Neuronal stem cell (in vitro differentiated cells): ENCODE measurements around the gene DHRS7.

Experiments used
- DNase-seq: peaks from one replicate; pipeline ENCODE4 v3.0.0-alpha.2; 2013; ENCODE audit warnings: low spot score
- H2AFZ ChIP-seq: one replicate; pipeline ENCODE4 v1.6.1; 2013; ENCODE audit warnings: mild to moderate bottlenecking, low read length, inconsistent platforms
- H2AK5ac ChIP-seq: 2 replicates; pipeline ENCODE4 v1.6.1; 2013; ENCODE audit warnings: low read depth, mild to moderate bottlenecking, inconsistent platforms, low read length, moderate library complexity, mixed read lengths
- H2BK120ac ChIP-seq: 2 replicates; pipeline ENCODE4 v1.6.1; 2013; ENCODE audit warnings: low read depth, mild to moderate bottlenecking, inconsistent platforms, low read length, moderate library complexity, mixed read lengths
- H2BK12ac ChIP-seq: one replicate; pipeline ENCODE4 v1.6.1; 2013; ENCODE audit warnings: low read length, inconsistent platforms
- H2BK15ac ChIP-seq: 2 replicates; pipeline ENCODE4 v1.6.1; 2013; ENCODE audit warnings: mild to moderate bottlenecking, low read length, inconsistent platforms, mixed read lengths
- H2BK5ac ChIP-seq: one replicate; pipeline ENCODE4 v1.6.1; 2013; ENCODE audit warnings: inconsistent platforms, mild to moderate bottlenecking, low read length, moderate library complexity
- H3K14ac ChIP-seq: one replicate; pipeline ENCODE4 v1.6.1; 2013; ENCODE audit warnings: low read length, inconsistent platforms
- H3K18ac ChIP-seq: 2 replicates; pipeline ENCODE4 v1.6.1; 2013; ENCODE audit warnings: low read length, inconsistent platforms
- H3K23ac ChIP-seq: 2 replicates; pipeline ENCODE4 v1.6.1; 2013; ENCODE audit warnings: low read depth, mild to moderate bottlenecking, mixed read lengths, low read length, inconsistent platforms; ENCODE audit not compliant: poor library complexity
- H3K27ac ChIP-seq: replicated peaks from 3 replicates; pipeline ENCODE4 v1.5.1; 2013; ENCODE audit warnings: low read length, inconsistent platforms
- H3K27me3 ChIP-seq, 3 experiments: 2 replicates each; pipeline ENCODE4 v1.6.1; 2013; ENCODE audit warnings: low read length in 3 of 3, mild to moderate bottlenecking in 2 of 3, inconsistent platforms in 1 of 3, low read depth in 1 of 3, mixed read lengths in 1 of 3, moderate library complexity in 1 of 3; ENCODE audit not compliant: control insufficient read depth in 3 of 3, insufficient read depth in 3 of 3
- H3K36me3 ChIP-seq, 2 donors: replicated peaks in 1 of 2; 2 replicates each; pipeline ENCODE4 v1.6.1; 2013; ENCODE audit warnings: low read length in 2 of 2; ENCODE audit not compliant: control insufficient read depth in 2 of 2, insufficient read depth in 2 of 2
- H3K4ac ChIP-seq: 2 replicates; pipeline ENCODE4 v1.6.1; 2013; ENCODE audit warnings: inconsistent platforms, mild to moderate bottlenecking, low read length, moderate library complexity
- H3K4me1 ChIP-seq, 2 donors: 1 replicate in 1 of 2; 2 replicates in 1 of 2; pipeline ENCODE4 v1.6.1; 2013; ENCODE audit warnings: low read length in 2 of 2, low read depth in 1 of 2; ENCODE audit not compliant: control insufficient read depth in 2 of 2, insufficient read depth in 1 of 2
- H3K4me2 ChIP-seq: one replicate; pipeline ENCODE4 v1.6.1; 2013; ENCODE audit warnings: mild to moderate bottlenecking, low read length, inconsistent platforms; ENCODE audit not compliant: insufficient read depth, poor library complexity, severe bottlenecking
- H3K4me3 ChIP-seq, 2 donors: 2 replicates each; pipeline ENCODE4 v1.5.1; 2013; ENCODE audit warnings: low read length in 2 of 2, mild to moderate bottlenecking in 2 of 2, inconsistent platforms in 1 of 2, moderate library complexity in 1 of 2
- H3K79me1 ChIP-seq: one replicate; pipeline ENCODE4 v1.6.1; 2013; ENCODE audit warnings: low read depth, mild to moderate bottlenecking, inconsistent platforms, low read length, moderate library complexity
- H3K9ac ChIP-seq: one replicate; pipeline ENCODE4 v1.6.1; 2013; ENCODE audit warnings: mild to moderate bottlenecking, low read depth, low read length, inconsistent platforms; ENCODE audit not compliant: poor library complexity
- H3K9me3 ChIP-seq, 2 donors: replicated peaks in 1 of 2; 2 replicates each; pipeline versions ENCODE3 to v1.6.1; 2013; ENCODE audit warnings: low read length in 2 of 2, mild to moderate bottlenecking in 2 of 2, inconsistent platforms in 1 of 2, low read depth in 1 of 2, mixed read lengths in 1 of 2, moderate library complexity in 1 of 2; ENCODE audit not compliant: control insufficient read depth in 2 of 2, insufficient read depth in 1 of 2
- H4K8ac ChIP-seq: one replicate; pipeline ENCODE4 v1.6.1; 2013; ENCODE audit warnings: low read depth, mild to moderate bottlenecking, inconsistent platforms, low read length, moderate library complexity
- H4K91ac ChIP-seq: one replicate; pipeline ENCODE4 v1.6.1; 2013; ENCODE audit warnings: low read length, low read depth, mild to moderate bottlenecking, inconsistent platforms; ENCODE audit not compliant: poor library complexity
- WGBS, 2 donors: extraction: QIAGEN DNeasy Blood & Tissue Kit; methylation state at CpG; one replicate each; pipeline ENCODE4 v1.1.7; 2013; ENCODE audit warnings: missing lambda C conversion rate in 2 of 2, mixed read lengths in 1 of 2; ENCODE audit not compliant: insufficient read length in 2 of 2, insufficient replicate concordance in 1 of 2; ENCODE audit errors: extremely low coverage in 2 of 2; 5-methylcytosine and 5-hydroxymethylcytosine counted together

Gene DHRS7

DNA sequence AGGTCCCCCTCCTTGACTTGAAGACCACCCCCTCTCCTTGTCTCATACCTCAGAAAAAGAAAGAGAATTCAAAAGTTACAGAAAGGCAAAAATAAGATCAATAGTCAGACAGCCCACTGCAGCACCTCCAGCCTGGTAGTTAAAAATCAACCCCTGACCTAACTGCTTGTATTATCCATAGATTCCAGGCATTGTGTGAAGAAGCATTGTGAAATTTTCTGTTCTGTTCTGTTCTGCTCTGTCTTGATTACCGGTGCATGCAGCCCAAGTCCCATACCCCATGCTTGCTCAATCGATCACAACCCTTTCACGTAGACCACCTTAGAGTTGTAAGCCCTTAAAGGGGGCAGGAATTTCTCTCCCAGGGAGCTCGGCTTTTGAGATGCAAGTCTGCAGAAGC is 5.8 kb upstream of the DHRS7 start:
- Histone ChIP-seq H2AFZ (no peak overlapping the region), H3K9me3 (peaks cover 0 to 5% of the 10 kb centered on the region in 2 donors), H3K14ac (no peak overlapping the region), H2BK12ac (no peak overlapping the region), H2BK120ac (no peak overlapping the region), H3K79me1 (no peaks in the 10 kb centered on the region), H3K27me3 (peaks cover 0 to 27% (median 0%) of the 10 kb centered on the region in 3 experiments), H3K18ac (no peak overlapping the region), H3K27ac (no peak overlapping the region), H3K4me3 (no peak overlapping the region), H4K8ac (no peak overlapping the region), H4K91ac (no peak overlapping the region), H3K4me1 (no peaks in the 10 kb centered on the region), H3K9ac (no peak overlapping the region), H3K4ac (no peak overlapping the region), H2AK5ac (no peak overlapping the region), H2BK5ac (no peak overlapping the region), H2BK15ac (no peak overlapping the region), H3K4me2 (no peak overlapping the region), H3K36me3 (no peaks in the 10 kb centered on the region), H3K23ac (no peak overlapping the region)
- WGBS, 2 donors, result no CpG with 5 or more reads among the region's 4 CpGs
- no peak for DNase-seq

DNA sequence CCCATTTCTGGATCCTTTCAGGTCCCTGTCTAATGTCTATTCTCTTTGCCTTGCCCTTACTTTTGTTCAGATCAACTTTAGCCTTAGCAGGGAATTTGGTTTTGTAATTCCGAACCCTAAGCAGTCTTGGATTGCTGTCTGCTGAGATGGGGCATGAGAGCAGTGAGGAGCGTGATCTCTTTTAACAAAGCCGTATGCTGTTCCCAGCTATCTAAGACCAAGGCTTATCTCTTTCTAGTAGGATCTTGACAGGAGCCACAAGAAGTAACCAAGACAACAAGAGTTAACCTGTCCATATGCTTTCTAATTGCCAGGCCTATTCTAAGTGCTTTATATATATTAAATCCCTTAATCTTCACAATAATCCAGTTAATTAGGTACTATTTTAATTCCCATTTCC is 4.5 kb upstream of the DHRS7 start:
- peaks cover 0 to 5% of the 10 kb centered on the region in 2 donors for H3K9me3 ChIP-seq
- H3K18ac ChIP-seq, result no peak overlapping the region
- H2AK5ac ChIP-seq, result no peak overlapping the region
- no peak overlapping the region for H4K8ac ChIP-seq
- no peak overlapping the region for H2BK15ac ChIP-seq
- no peak overlapping the region for H3K4ac ChIP-seq
- H3K14ac ChIP-seq, result no peak overlapping the region
- H4K91ac ChIP-seq, result no peak overlapping the region
- H3K27me3 ChIP-seq, result peaks cover 0 to 27% (median 0%) of the 10 kb centered on the region in 3 experiments
- no peak overlapping the region for H3K9ac ChIP-seq
- no peak overlapping the region for H3K4me2 ChIP-seq
- H2BK5ac ChIP-seq, result no peak overlapping the region
- H3K79me1 ChIP-seq, result no peaks in the 10 kb centered on the region
- WGBS, 2 donors, result no CpG with 5 or more reads among the region's 3 CpGs
- H2AFZ ChIP-seq, result no peak overlapping the region
- no peak overlapping the region for H2BK12ac ChIP-seq
- H3K4me3 ChIP-seq, result no peak overlapping the region
- no peak overlapping the region for H3K27ac ChIP-seq
- no peak for DNase-seq
- peaks cover 0 to 2% of the 10 kb centered on the region in 2 donors for H3K4me1 ChIP-seq
- no peak overlapping the region for H2BK120ac ChIP-seq
- H3K23ac ChIP-seq, result no peak overlapping the region
- H3K36me3 ChIP-seq, result no peaks in the 10 kb centered on the region

DNA sequence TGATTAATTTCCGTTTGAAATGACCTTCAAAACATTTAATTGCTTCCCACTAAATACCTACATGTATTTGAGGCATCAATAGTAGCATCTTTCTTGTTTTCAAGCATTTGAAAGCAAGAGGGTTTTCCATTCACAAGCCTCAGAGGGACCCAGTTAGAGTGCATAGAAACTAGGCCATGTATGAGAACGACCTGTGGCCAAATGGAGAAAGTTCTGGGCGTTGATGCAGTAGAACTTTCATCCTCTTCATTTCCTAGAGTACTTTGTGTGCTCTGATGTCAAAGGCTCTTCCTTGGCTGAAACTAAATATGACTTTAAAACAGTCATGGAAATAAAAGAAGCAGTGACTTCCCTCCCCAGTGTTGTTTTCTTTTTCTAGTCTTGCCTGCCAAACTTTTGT is 944 bp upstream of the DHRS7 start:
- H3K9me3 ChIP-seq, result no peaks in the 10 kb centered on the region

DNA sequence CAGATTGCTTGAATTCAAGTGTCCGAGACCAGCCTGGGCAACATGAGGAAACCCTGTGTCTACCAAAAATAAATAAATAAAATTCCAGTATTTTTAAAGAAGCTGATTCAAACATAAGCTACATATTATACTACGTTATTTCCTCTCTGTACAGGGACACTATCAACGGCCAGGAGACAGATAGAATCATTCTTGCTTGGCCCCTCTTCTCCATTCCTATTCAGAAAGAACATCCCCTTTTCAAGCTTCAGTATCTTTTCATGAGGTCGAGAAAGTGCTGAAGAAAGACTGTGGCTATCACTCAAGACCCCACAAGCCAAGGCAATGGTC is 314 bp upstream of the DHRS7 start:
- Histone ChIP-seq H3K9ac (no peak overlapping the region), H3K4me3 (peak overlapping the region in 1 of 2 donors; percentile 63), H3K4ac (no peak overlapping the region), H2AFZ (peak overlapping the region; percentile 93), H4K91ac (no peak overlapping the region), H2BK15ac (no peak overlapping the region), H3K23ac (no peak overlapping the region), H3K27ac (no peak overlapping the region), H2AK5ac (no peak overlapping the region), H2BK120ac (no peak overlapping the region), H4K8ac (no peak overlapping the region), H2BK12ac (no peak overlapping the region), H3K4me2 (peak overlapping the region; percentile 83), H3K79me1 (no peaks in the 10 kb centered on the region), H3K9me3 (no peaks in the 10 kb centered on the region), H3K36me3 (peaks cover 0 to 7% of the 10 kb centered on the region in 2 donors), H3K18ac (no peak overlapping the region), H3K14ac (no peak overlapping the region), H3K4me1 (peaks cover 2% of the 10 kb centered on the region in 2 donors), H3K27me3 (peaks cover 0 to 24% (median 0%) of the 10 kb centered on the region in 3 experiments), H2BK5ac (no peak overlapping the region)
- DNase-seq, result no peak
- WGBS, 2 donors, result no CpG with 5 or more reads among the region's 4 CpGs

More for the DNA sequence above, 944 bp upstream of the DHRS7 start:
- no CpG with 5 or more reads among the region's 3 CpGs for WGBS, 2 donors
- Histone ChIP-seq H3K27me3 (peaks cover 0 to 24% (median 0%) of the 10 kb centered on the region in 3 experiments), H3K4ac (no peak overlapping the region), H3K4me3 (no peak overlapping the region), H3K36me3 (peaks cover 0 to 7% of the 10 kb centered on the region in 2 donors), H4K8ac (no peak overlapping the region), H3K4me1 (peaks cover 2% of the 10 kb centered on the region in 2 donors), H3K27ac (no peak overlapping the region), H4K91ac (no peak overlapping the region), H2BK15ac (no peak overlapping the region), H3K14ac (no peak overlapping the region), H3K18ac (no peak overlapping the region), H3K23ac (no peak overlapping the region), H2BK120ac (no peak overlapping the region), H2BK5ac (no peak overlapping the region), H3K9ac (no peak overlapping the region), H3K79me1 (no peaks in the 10 kb centered on the region), H2AK5ac (no peak overlapping the region), H2BK12ac (no peak overlapping the region), H3K4me2 (no peak overlapping the region), H2AFZ (peak overlapping the region; percentile 93)
- DNase-seq, result no peak
